Prostate gland (tissue), 2 donors: ENCODE results near the gene ARHGAP21. TPM values are rescaled to one million over a fixed set of nuclear protein-coding genes. Genes with fewer than 3 reads are reported as not detected.

Source experiments
- DNase-seq: peaks from one replicate; pipeline ENCODE4 v3.0.0-alpha.2; 2019; ENCODE audit warnings: low spot score
- H3K27ac ChIP-seq, 2 donors: fragments of 200-600 bp; sonication (generic); 2 replicates each; pipeline ENCODE4 v1.5.1; 2017 to 2019
- H3K27me3 ChIP-seq: fragments of 200-600 bp; sonication (generic); replicated peaks from 2 replicates; pipeline ENCODE4 v1.5.1; 2019; ENCODE audit not compliant: insufficient read depth
- H3K36me3 ChIP-seq, 2 donors: fragments of 200-600 bp; sonication (generic); 1 replicate in 1 of 2; 2 replicates in 1 of 2; pipeline versions ENCODE4 v1.5.1 to v1.8.1; 2017 to 2019
- H3K4me1 ChIP-seq: fragments of 200-600 bp; sonication (generic); replicated peaks from 2 replicates; pipeline ENCODE4 v1.5.1; 2019
- H3K4me3 ChIP-seq, 2 donors: fragments of 200-600 bp; sonication (generic); 2 replicates each; pipeline ENCODE4 v1.5.1; 2017 to 2019
- H3K9me3 ChIP-seq: fragments of 200-600 bp; sonication (generic); 2 replicates; pipeline ENCODE4 v1.5.1; 2017
- CTCF ChIP-seq, 4 experiments: fragments of 200-600 bp in 2 of 4; fragments of 450-650 bp in 2 of 4; sonication (generic) in 2 of 4; IDR thresholded peaks; 1 replicate in 3 of 4; 2 replicates in 1 of 4; pipeline ENCODE4 v1.5.1; 2016 to 2019; ENCODE audit warnings: antibody characterized with exemption in 4 of 4, mild to moderate bottlenecking in 2 of 4, moderate library complexity in 2 of 4
- POLR2A ChIP-seq: fragments of 450-650 bp; IDR thresholded peaks from one replicate; pipeline ENCODE4 v1.6.1; 2016; ENCODE audit warnings: antibody characterized with exemption, mild to moderate bottlenecking
- POLR2AphosphoS5 ChIP-seq: sonication (generic); formaldehyde crosslinking; IDR thresholded peaks from one replicate; pipeline ENCODE4 v1.6.1; 2017; ENCODE audit warnings: antibody characterized with exemption
- WGBS: methylation state at CpG from one replicate; pipeline ENCODE4 v1.1.5; 2018; 5-methylcytosine and 5-hydroxymethylcytosine counted together
- intact Hi-C: fragments of 100-400 bp; cut with DNase I; formaldehyde crosslinking; loops from one replicate; pipeline ENCODE4 v1.14.2; 2022
- total RNA-seq, 2 donors: library from RNA; depleted of rRNA; stranded (reverse); fragments of >200 nt; gene quantifications; one replicate each; pipeline ENCODE4 v1.1.0, GENCODE V29; 2016

Gene ARHGAP21
- total RNA-seq, 2 donors from 2014 or later = 42.3 to 44.3 TPM

GRCh38 chr10:24569330-24569796 lies 154.3 kb downstream of the ARHGAP21 start:
- H3K4me1 ChIP-seq = no peaks in the 10 kb centered on the region
- TF ChIP-seq POLR2A (no peak), POLR2AphosphoS5 (no peak), CTCF (IDR thresholded peaks at IDR 0.05) (no peak)
- 91% methylated on average over 13 of the region's 13 CpGs for WGBS
- no peaks in the 10 kb centered on the region for H3K27me3 ChIP-seq
- H3K9me3 ChIP-seq = no peaks in the 10 kb centered on the region
- intact Hi-C loops = no loop called here
- no peak for DNase-seq
- no peak overlapping the region for H3K27ac ChIP-seq
- no peaks in the 10 kb centered on the region for H3K36me3 ChIP-seq
- no peak overlapping the region for H3K4me3 ChIP-seq

GRCh38 chr10:24568042-24568441 lies 155.6 kb downstream of the ARHGAP21 start:
- H3K36me3 ChIP-seq = no peaks in the 10 kb centered on the region
- H3K4me1 ChIP-seq = no peaks in the 10 kb centered on the region
- intact Hi-C loops = no loop called here
- WGBS = 78% methylated on average over 4 of the region's 4 CpGs
- H3K27ac ChIP-seq = no peak overlapping the region
- no peak for TF ChIP-seq CTCF (IDR thresholded peaks at IDR 0.05)
- TF ChIP-seq POLR2A = no peak
- no peak for TF ChIP-seq POLR2AphosphoS5
- H3K9me3 ChIP-seq = no peaks in the 10 kb centered on the region
- no peak for DNase-seq
- H3K4me3 ChIP-seq = no peak overlapping the region
- H3K27me3 ChIP-seq = no peaks in the 10 kb centered on the region

- H3K27me3 ChIP-seq = no peaks in the 10 kb centered on the region
- H3K9me3 ChIP-seq = no peaks in the 10 kb centered on the region
- H3K4me1 ChIP-seq = no peaks in the 10 kb centered on the region
- H3K36me3 ChIP-seq = no peaks in the 10 kb centered on the region
- H3K4me3 ChIP-seq = no peak overlapping the region
- intact Hi-C loops = no loop called here
- peak; percentile 20 for DNase-seq
- WGBS = 17% methylated on average over 3 of the region's 3 CpGs
- H3K27ac ChIP-seq = no peak overlapping the region
- TF ChIP-seq CTCF (IDR thresholded peaks at IDR 0.05) (no peak), POLR2AphosphoS5 (peak; percentile 59)
Observed at GRCh38 chr10:24561453-24561852, 162.2 kb downstream of the ARHGAP21 start.

- Histone ChIP-seq H3K27me3 (no peaks in the 10 kb centered on the region), H3K4me3 (no peak overlapping the region), H3K4me1 (no peaks in the 10 kb centered on the region), H3K9me3 (no peaks in the 10 kb centered on the region), H3K27ac (no peak overlapping the region), H3K36me3 (no peaks in the 10 kb centered on the region)
- intact Hi-C loops = no loop called here
- TF ChIP-seq CTCF (IDR thresholded peaks at IDR 0.05) (peak; percentile 46 to 69 (median 61)), POLR2A (no peak)
- peak; percentile 40 for DNase-seq
- WGBS = 60% methylated on average over 24 of the region's 24 CpGs
Observed at GRCh38 chr10:24556750-24557742, 166.6 kb downstream of the ARHGAP21 start.
